Superior temporal gyrus (tissue), 1 donor: ENCODE data around the gene PRSS36.

Experiments used
- DNase-seq: peaks from one replicate; pipeline ENCODE4 v3.0.0-alpha.2; 2016; ENCODE audit errors: extremely low spot score

The PRSS36 gene

GRCh38 chr16:31127182-31127581 is 22.7 kb downstream of the PRSS36 start:
- DNase-seq, result no peak

- DNase-seq, result no peak
These were observed 24.0 kb downstream of the PRSS36 start for GRCh38 chr16:31125844-31126243.

GRCh38 chr16:31120129-31120528 is 29.7 kb downstream of the PRSS36 start:
- no peak for DNase-seq

GRCh38 chr16:31118223-31119155 is 31.4 kb downstream of the PRSS36 start:
- DNase-seq, result peak; percentile 15

- peak; percentile 99 for DNase-seq
These were observed 32.3 kb downstream of the PRSS36 start, which contains the start of gene KAT8 for GRCh38 chr16:31117384-31118222. Gene KAT8 (plus strand): TSS chr16:31117664. CDS start chr16:31117682, 18 bp downstream.

GRCh38 chr16:31114468-31114867 is 35.4 kb downstream of the PRSS36 start:
- no peak for DNase-seq

GRCh38 chr16:31113121-31114120 is 36.4 kb downstream of the PRSS36 start:
- no peak for DNase-seq

- no peak for DNase-seq
These were observed 37.2 kb downstream of the PRSS36 start for GRCh38 chr16:31112711-31113110.

- no peak for DNase-seq
These were observed 37.9 kb downstream of the PRSS36 start for GRCh38 chr16:31111881-31112466.

- no peak for DNase-seq
These were observed 39.5 kb downstream of the PRSS36 start for GRCh38 chr16:31110106-31111034.

- DNase-seq, result no peak
These were observed 40.2 kb downstream of the PRSS36 start for GRCh38 chr16:31109622-31110021.

- DNase-seq, result no peak
These were observed 40.9 kb downstream of the PRSS36 start for GRCh38 chr16:31108794-31109558.

- peak; percentile 77 for DNase-seq
These were observed 41.7 kb downstream of the PRSS36 start, which contains the start of gene BCKDK for GRCh38 chr16:31108035-31108793. Gene BCKDK (plus strand): TSS chr16:31108386. CDS start chr16:31109224, 838 bp downstream.

GRCh38 chr16:31107465-31107867 is 42.4 kb downstream of the PRSS36 start:
- peak; percentile 29 for DNase-seq

- DNase-seq, result no peak
These were observed 43.1 kb downstream of the PRSS36 start for GRCh38 chr16:31106509-31107464.

- DNase-seq, result peak; percentile 75
These were observed 44.1 kb downstream of the PRSS36 start for GRCh38 chr16:31105677-31106213.
